H9 (cell line): ENCODE data around the gene ZNF182. TPM values are rescaled to one million over a fixed set of nuclear protein-coding genes. Genes with fewer than 3 reads are reported as not detected.

Experiments used
- DNase-seq: peaks from one replicate; pipeline ENCODE4 v3.0.0-alpha.2; 2017
- H2AFZ ChIP-seq: one replicate; pipeline ENCODE4 v1.6.1; 2013; ENCODE audit warnings: mild to moderate bottlenecking, low read length, control low read depth, moderate library complexity
- H2AK5ac ChIP-seq: 2 replicates; pipeline ENCODE4 v1.6.1; 2013; ENCODE audit warnings: low read length, control low read depth, mixed read lengths; ENCODE audit not compliant: insufficient read length
- H2BK120ac ChIP-seq: one replicate; pipeline ENCODE4 v1.6.1; 2013; ENCODE audit warnings: low read depth, mild to moderate bottlenecking, low read length, control low read depth, inconsistent platforms; ENCODE audit not compliant: poor library complexity, severe bottlenecking
- H2BK12ac ChIP-seq: 2 replicates; pipeline ENCODE4 v1.6.1; 2013; ENCODE audit warnings: low read length, control low read depth, mixed read lengths, low read depth; ENCODE audit not compliant: insufficient read length
- H2BK15ac ChIP-seq: 2 replicates; pipeline ENCODE4 v1.6.1; 2013; ENCODE audit warnings: low read depth, low read length, control low read depth
- H2BK20ac ChIP-seq: one replicate; pipeline ENCODE4 v1.6.1; 2013; ENCODE audit warnings: low read depth, mild to moderate bottlenecking, low read length, control low read depth, inconsistent platforms; ENCODE audit not compliant: poor library complexity, severe bottlenecking
- H2BK5ac ChIP-seq: 2 replicates; pipeline ENCODE4 v1.6.1; 2013; ENCODE audit warnings: low read length, control low read depth, mixed read lengths; ENCODE audit not compliant: insufficient read length
- H3K14ac ChIP-seq: 2 replicates; pipeline ENCODE4 v1.6.1; 2013; ENCODE audit warnings: low read length, control low read depth; ENCODE audit not compliant: insufficient read depth
- H3K18ac ChIP-seq: 2 replicates; pipeline ENCODE4 v1.6.1; 2013; ENCODE audit warnings: low read depth, mild to moderate bottlenecking, mixed read lengths, low read length, control low read depth; ENCODE audit not compliant: insufficient read length
- H3K23ac ChIP-seq: 2 replicates; pipeline ENCODE4 v1.6.1; 2013; ENCODE audit warnings: low read length, control low read depth, mixed read lengths, low read depth; ENCODE audit not compliant: insufficient read length
- H3K23me2 ChIP-seq: 2 replicates; pipeline ENCODE4 v1.6.1; 2013; ENCODE audit warnings: low read depth, mild to moderate bottlenecking, mixed read lengths, low read length, control low read depth; ENCODE audit not compliant: insufficient read length, poor library complexity, severe bottlenecking
- H3K27ac ChIP-seq: 2 replicates; pipeline ENCODE4 v1.5.1; 2013; ENCODE audit warnings: low read length, control low read depth, mixed read lengths, low read depth; ENCODE audit not compliant: insufficient read length
- H3K27me3 ChIP-seq: 2 replicates; pipeline ENCODE4 v1.6.1; 2013; ENCODE audit warnings: low read length, control low read depth, inconsistent platforms; ENCODE audit not compliant: insufficient read depth
- H3K4ac ChIP-seq: 2 replicates; pipeline ENCODE4 v1.6.1; 2013; ENCODE audit warnings: low read depth, mild to moderate bottlenecking, control low read depth, inconsistent platforms, low read length, moderate library complexity
- H3K4me1 ChIP-seq: 2 replicates; pipeline ENCODE4 v1.6.1; 2013; ENCODE audit warnings: low read length, control low read depth, inconsistent platforms; ENCODE audit not compliant: insufficient read depth
- H3K4me2 ChIP-seq: 2 replicates; pipeline ENCODE4 v1.6.1; 2013; ENCODE audit warnings: low read length, control low read depth, mixed read lengths; ENCODE audit not compliant: insufficient read length, insufficient read depth
- H3K56ac ChIP-seq: 2 replicates; pipeline ENCODE4 v1.6.1; 2013; ENCODE audit warnings: low read depth, mild to moderate bottlenecking, mixed read lengths, low read length, control low read depth; ENCODE audit not compliant: insufficient read length
- H3K79me1 ChIP-seq: 2 replicates; pipeline ENCODE4 v1.6.1; 2013; ENCODE audit warnings: low read depth, mild to moderate bottlenecking, moderate library complexity, low read length, control low read depth, inconsistent platforms; ENCODE audit not compliant: insufficient read depth, poor library complexity, severe bottlenecking
- H3K79me2 ChIP-seq: 2 replicates; pipeline ENCODE4 v1.6.1; 2013; ENCODE audit warnings: low read length, control low read depth, inconsistent platforms; ENCODE audit not compliant: insufficient read depth
- H3K9ac ChIP-seq: 2 replicates; pipeline ENCODE4 v1.6.1; 2013; ENCODE audit warnings: low read length, control low read depth, mixed read lengths; ENCODE audit not compliant: insufficient read length; ENCODE audit errors: extremely low read depth
- H3K9me3 ChIP-seq: one replicate; pipeline ENCODE4 v1.6.1; 2013; ENCODE audit warnings: low read depth, low read length, inconsistent platforms; ENCODE audit not compliant: control insufficient read depth
- H3T11ph ChIP-seq: one replicate; pipeline ENCODE4 v1.6.1; 2013; ENCODE audit warnings: mild to moderate bottlenecking, low read length, control low read depth, inconsistent platforms
- H4K20me1 ChIP-seq: one replicate; pipeline ENCODE4 v1.6.1; 2013; ENCODE audit not compliant: control insufficient read depth, insufficient read length, insufficient read depth
- H4K5ac ChIP-seq: 2 replicates; pipeline ENCODE4 v1.6.1; 2013; ENCODE audit warnings: low read depth, mild to moderate bottlenecking, mixed read lengths, low read length, control low read depth; ENCODE audit not compliant: insufficient read length
- H4K8ac ChIP-seq: replicated peaks from 2 replicates; pipeline ENCODE4 v1.6.1; 2013; ENCODE audit warnings: low read length, control low read depth, mixed read lengths, low read depth; ENCODE audit not compliant: insufficient read length
- H4K91ac ChIP-seq: 2 replicates; pipeline ENCODE4 v1.6.1; 2013; ENCODE audit warnings: low read depth, mild to moderate bottlenecking, moderate library complexity, mixed read lengths, low read length, control low read depth; ENCODE audit not compliant: insufficient read length
- H3K27ac Mint-ChIP-seq, 3 experiments: 2 replicates in 2 of 3; 3 replicates in 1 of 3; pipeline ENCODE4 v1.8.0; 2020 to 2021; ENCODE audit warnings: mixed read lengths in 3 of 3, mild to moderate bottlenecking in 1 of 3, moderate library complexity in 1 of 3
- H3K27me3 Mint-ChIP-seq: 2 replicates; pipeline ENCODE4 v1.8.0; 2021; ENCODE audit warnings: low read depth, mild to moderate bottlenecking, moderate library complexity, mixed read lengths
- H3K36me3 Mint-ChIP-seq, 3 experiments: 2 replicates in 2 of 3; 3 replicates in 1 of 3; pipeline ENCODE4 v1.8.0; 2020 to 2021; ENCODE audit warnings: low read depth in 3 of 3, mixed read lengths in 3 of 3; ENCODE audit not compliant: insufficient read depth in 1 of 3
- H3K4me1 Mint-ChIP-seq, 2 experiments: 2 replicates each; pipeline ENCODE4 v1.8.0; 2020; ENCODE audit warnings: mixed read lengths in 2 of 2
- H3K4me3 Mint-ChIP-seq, 2 experiments: 2 replicates in 1 of 2; 3 replicates in 1 of 2; pipeline ENCODE4 v1.8.0; 2020 to 2021; ENCODE audit warnings: mild to moderate bottlenecking in 2 of 2, mixed read lengths in 2 of 2, moderate library complexity in 1 of 2
- H3K9me3 Mint-ChIP-seq, 2 experiments: 2 replicates in 1 of 2; 3 replicates in 1 of 2; pipeline ENCODE4 v1.8.0; 2020; ENCODE audit warnings: mild to moderate bottlenecking in 2 of 2, mixed read lengths in 2 of 2, moderate library complexity in 1 of 2
- CTCF ChIP-seq: fragments of 200-600 bp; sonication (generic); conservative IDR thresholded peaks from 3 replicates; pipeline ENCODE4 v1.8.0; 2021; ENCODE audit warnings: antibody characterized with exemption, mild to moderate bottlenecking
- WGBS: extraction: QIAGEN DNeasy Blood & Tissue Kit; methylation state at CpG from one replicate; pipeline ENCODE4 v1.1.7; 2013; ENCODE audit warnings: missing lambda C conversion rate, low lambda C conversion rate, mixed read lengths; ENCODE audit not compliant: insufficient read length; ENCODE audit errors: extremely low coverage; 5-methylcytosine and 5-hydroxymethylcytosine counted together
- total RNA-seq: library from RNA; stranded (reverse); gene quantifications from 2 replicates; pipeline ENCODE4 v1.2.1, GENCODE V29; 2021

Gene ZNF182
- total RNA-seq, 1 experiment from 2014 or later: 7.6 TPM

- H2BK5ac ChIP-seq: no peak overlapping the region
- no peak overlapping the region for H3K4me2 ChIP-seq
- no peak overlapping the region for H4K91ac ChIP-seq
- H3K56ac ChIP-seq: no peak overlapping the region
- H3K23me2 ChIP-seq: no peaks in the 10 kb centered on the region
- H3K9ac ChIP-seq: no peak overlapping the region
- H2BK20ac ChIP-seq: no peak overlapping the region
- no peaks in the 10 kb centered on the region for H3K4me1 ChIP-seq
- H3K27ac ChIP-seq: no peak overlapping the region
- Mint-ChIP-seq H3K27me3 (no peaks in the 10 kb centered on the region; the same call in none of the 2 replicates), H3K4me1 (peaks cover 4% of the 10 kb centered on the region in 2 experiments), H3K27ac (no peak overlapping the region), H3K36me3 (peaks cover 6 to 8% (median 7%) of the 10 kb centered on the region in 3 experiments; a peak in 4 of 7 replicates), H3K9me3 (peaks cover 72 to 74% of the 10 kb centered on the region in 2 experiments), H3K4me3 (no peak overlapping the region)
- no peak overlapping the region for H3K4ac ChIP-seq
- H4K5ac ChIP-seq: no peak overlapping the region
- H4K8ac ChIP-seq: no peak overlapping the region
- H2AK5ac ChIP-seq: no peak overlapping the region
- no peak overlapping the region for H3K23ac ChIP-seq
- no peak overlapping the region for H2BK12ac ChIP-seq
- H3K79me1 ChIP-seq: no peaks in the 10 kb centered on the region
- no peak overlapping the region for H2BK120ac ChIP-seq
- H3K9me3 ChIP-seq: peaks cover 33% of the 10 kb centered on the region
- no peak for TF ChIP-seq CTCF
- no peak for DNase-seq
- no peaks in the 10 kb centered on the region for H4K20me1 ChIP-seq
- no peak overlapping the region for H3K18ac ChIP-seq
- no peaks in the 10 kb centered on the region for H3K27me3 ChIP-seq
- no peaks in the 10 kb centered on the region for H3K79me2 ChIP-seq
- no peak overlapping the region for H2BK15ac ChIP-seq
- H3K14ac ChIP-seq: no peak overlapping the region
- H3T11ph ChIP-seq: no peak overlapping the region
- H2AFZ ChIP-seq: no peak overlapping the region
- no CpG with 5 or more reads among the region's 4 CpGs for WGBS
Measured at GRCh38 chrX:47941423-47941822, 62.4 kb downstream of the ZNF182 start.
